ENCODE results near the gene SPATA32.
A peak's percentile ranks its signal among the peaks of the same experiment; 100 is the strongest.

SPATA32 gene

DNA sequence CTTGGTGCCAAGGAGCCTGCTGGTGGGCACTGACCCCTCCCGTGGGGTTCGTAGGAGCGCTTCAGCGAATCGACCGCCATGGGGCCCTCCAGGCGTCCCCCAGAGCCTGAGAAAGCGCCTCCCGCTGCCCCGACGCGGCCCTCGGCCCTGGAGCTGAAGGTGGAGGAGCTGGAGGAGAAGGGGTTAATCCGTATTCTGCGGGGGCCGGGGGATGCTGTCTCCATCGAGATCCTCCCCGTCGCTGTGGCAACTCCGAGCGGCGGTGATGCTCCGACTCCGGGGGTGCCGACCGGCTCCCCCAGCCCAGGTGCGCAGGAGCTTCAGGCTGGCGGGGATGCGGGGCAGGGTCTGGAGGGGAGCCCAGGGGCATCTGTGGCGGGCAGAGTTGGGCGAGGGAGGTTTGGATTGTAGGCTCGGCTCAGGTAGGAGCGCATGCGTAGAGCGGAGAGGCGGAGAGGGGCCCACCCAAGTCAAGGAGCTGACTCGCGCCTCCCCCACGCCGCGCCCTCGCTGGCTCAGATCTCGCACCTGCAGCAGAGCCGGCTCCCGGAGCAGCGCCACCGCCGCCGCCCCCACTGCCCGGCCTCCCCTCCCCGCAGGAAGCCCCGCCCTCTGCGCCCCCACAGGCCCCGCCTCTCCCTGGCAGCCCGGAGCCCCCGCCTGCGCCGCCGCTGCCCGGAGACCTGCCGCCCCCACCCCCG, 20.4 kb downstream of the SPATA32 start (continued):
- TF ChIP-seq ZNF335 (tag by site-specific recombination; conservative IDR thresholded peaks at IDR 0.05) = no peak
- no peak for TF ChIP-seq ZNF510 (tag by site-specific recombination; IDR thresholded peaks at IDR 0.05; ENCODE audit: insufficient replicate concordance)
- TF ChIP-seq KLF9 (tag by site-specific recombination; IDR thresholded peaks at IDR 0.05; ENCODE audit: low read depth) = no peak
- TF ChIP-seq KLF1 (tag by site-specific recombination; IDR thresholded peaks at IDR 0.05) = no peak
- TF ChIP-seq ZNF114 (tag by site-specific recombination; IDR thresholded peaks at IDR 0.05) = no peak

GRCh38 chr17:45240905-45241327, 21.0 kb downstream of the SPATA32 start:
- peaks cover 0 to 8% of the 10 kb centered on the region in 2 experiments; a peak in 1 of 3 replicates for H3K36me3 ChIP-seq (ENCODE audit: control insufficient read depth in 2 of 2, insufficient read depth in 1 of 2, low read length in 2 of 2)
- POLR2A ChIA-PET = no interaction called here

DNA sequence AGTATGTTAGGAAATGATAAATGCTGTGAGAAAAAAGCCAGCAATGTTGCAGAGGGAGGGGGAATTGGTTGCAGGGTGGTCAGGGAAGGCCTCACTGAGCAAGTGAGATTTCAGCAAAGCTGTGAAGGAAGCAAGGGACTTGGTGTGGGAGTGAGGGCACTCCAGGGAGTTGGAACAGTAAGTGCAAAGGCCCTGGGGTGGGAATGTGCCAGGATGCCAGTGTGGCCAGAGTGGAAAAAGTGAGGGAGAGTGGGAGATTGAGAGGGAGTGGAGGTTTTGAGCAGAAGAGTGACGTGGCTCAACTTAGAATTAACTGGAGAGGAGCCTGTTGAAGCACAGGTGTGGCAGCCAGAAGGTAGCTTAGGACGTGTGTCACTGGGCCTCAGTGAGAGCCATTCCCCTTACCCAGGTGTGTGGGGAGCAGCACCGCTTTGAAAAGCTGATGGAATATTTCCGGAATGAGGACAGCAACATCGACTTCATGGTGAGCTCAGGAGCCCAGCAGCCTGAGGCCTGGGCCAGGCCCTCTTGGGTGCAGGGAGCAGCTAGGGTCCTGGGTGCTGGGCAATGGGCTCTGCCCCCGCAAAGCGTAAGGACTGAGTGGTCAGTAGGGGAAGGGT, 23.6 kb downstream of the SPATA32 start:
- Histone ChIP-seq H3K9me3 (ENCODE audit: control insufficient read depth, insufficient read depth, low read depth, low read length) (no peaks in the 10 kb centered on the region), H3K36me3 (ENCODE audit: control insufficient read depth in 2 of 2, insufficient read depth in 1 of 2, low read length in 2 of 2) (no peaks in the 10 kb centered on the region), H3K27ac (ENCODE audit: extremely low read depth, low read depth, low read length) (no peak overlapping the region), H3K4me1 (ENCODE audit: control insufficient read depth, insufficient read depth, low read length) (no peaks in the 10 kb centered on the region), H3K4me3 (ENCODE audit: low read depth, low read length) (no peak overlapping the region)
- ChIA-PET CTCF (interaction anchor here (0.8 to 11.7 kb wide), 3 partner anchors 9 to 49 kb away, joined by 3 to 192 read pairs (median 3); partner anchors contain the start of gene FMNL1), POLR2A (no interaction called here)
- no peak for TF ChIP-seq ATF2 (tag by site-specific recombination; IDR thresholded peaks at IDR 0.05; ENCODE audit: low read depth)
- TF ChIP-seq ZNF16 (tag by site-specific recombination; IDR thresholded peaks at IDR 0.05; ENCODE audit: low read depth) = no peak
- peak; percentile 99 for TF ChIP-seq ZNF623 (tag by site-specific recombination; IDR thresholded peaks at IDR 0.05)

More at GRCh38 chr17:45240905-45241327, 21.0 kb downstream of the SPATA32 start:
- no peak for TF ChIP-seq ZNF274 (IDR thresholded peaks at IDR 0.05; ENCODE audit: low read length)
- no peak for TF ChIP-seq ZNF274 (tag by site-specific recombination; IDR thresholded peaks at IDR 0.05; ENCODE audit: borderline replicate concordance)
- TF ChIP-seq ZNF23 (tag by site-specific recombination; IDR thresholded peaks at IDR 0.05; ENCODE audit: borderline replicate concordance) = no peak
- TF ChIP-seq INSM2 (tag by site-specific recombination; IDR thresholded peaks at IDR 0.05) = no peak
- TF ChIP-seq BCL11B (tag by site-specific recombination; IDR thresholded peaks at IDR 0.05; ENCODE audit: low read depth) = no peak
- CTCF ChIA-PET = interaction anchor here (0.6 to 1.0 kb wide), 4 partner anchors 11 to 587 kb away, joined by 3 to 4 read pairs (median 3); no protein-coding TSS in a partner anchor
- Histone ChIP-seq H3K4me3 (ENCODE audit: low read depth, low read length) (no peak overlapping the region), H3K9me3 (ENCODE audit: control insufficient read depth, insufficient read depth, low read depth, low read length) (no peaks in the 10 kb centered on the region), H3K27ac (ENCODE audit: extremely low read depth, low read depth, low read length) (no peak overlapping the region), H3K4me1 (ENCODE audit: control insufficient read depth, insufficient read depth, low read length) (no peaks in the 10 kb centered on the region)

GRCh38 chr17:45237686-45238085, 24.2 kb downstream of the SPATA32 start:
- H3K4me1 ChIP-seq (ENCODE audit: control insufficient read depth, insufficient read depth, low read length) = no peaks in the 10 kb centered on the region
- H3K36me3 ChIP-seq (ENCODE audit: control insufficient read depth in 2 of 2, insufficient read depth in 1 of 2, low read length in 2 of 2) = no peaks in the 10 kb centered on the region
- CTCF ChIA-PET = interaction anchor here (1.0 to 11.7 kb wide), 3 partner anchors 8 to 18 kb away, joined by 3 to 192 read pairs (median 37); partner anchors contain the start of gene FMNL1
- POLR2A ChIA-PET = no interaction called here
- H3K4me3 ChIP-seq (ENCODE audit: low read depth, low read length) = no peak overlapping the region
- H3K27ac ChIP-seq (ENCODE audit: extremely low read depth, low read depth, low read length) = no peak overlapping the region
- no peaks in the 10 kb centered on the region for H3K9me3 ChIP-seq (ENCODE audit: control insufficient read depth, insufficient read depth, low read depth, low read length)
- TF ChIP-seq ZNF133 (tag by site-specific recombination; IDR thresholded peaks at IDR 0.05) (no peak), SP2 (tag by site-specific recombination; IDR thresholded peaks at IDR 0.05) (no peak), SETDB1 (IDR thresholded peaks at IDR 0.05; ENCODE audit: insufficient read length, low read length) (no peak), ZNF350 (tag by site-specific recombination; IDR thresholded peaks at IDR 0.05) (no peak), EGR2 (tag by site-specific recombination; IDR thresholded peaks at IDR 0.05; ENCODE audit: low read depth) (no peak), ZNF677 (tag by site-specific recombination; IDR thresholded peaks at IDR 0.05) (no peak), ZNF560 (tag by site-specific recombination; IDR thresholded peaks at IDR 0.05; ENCODE audit: borderline replicate concordance) (no peak), KLF1 (tag by site-specific recombination; IDR thresholded peaks at IDR 0.05) (no peak)
- TF ChIP-seq, protein P1, sequence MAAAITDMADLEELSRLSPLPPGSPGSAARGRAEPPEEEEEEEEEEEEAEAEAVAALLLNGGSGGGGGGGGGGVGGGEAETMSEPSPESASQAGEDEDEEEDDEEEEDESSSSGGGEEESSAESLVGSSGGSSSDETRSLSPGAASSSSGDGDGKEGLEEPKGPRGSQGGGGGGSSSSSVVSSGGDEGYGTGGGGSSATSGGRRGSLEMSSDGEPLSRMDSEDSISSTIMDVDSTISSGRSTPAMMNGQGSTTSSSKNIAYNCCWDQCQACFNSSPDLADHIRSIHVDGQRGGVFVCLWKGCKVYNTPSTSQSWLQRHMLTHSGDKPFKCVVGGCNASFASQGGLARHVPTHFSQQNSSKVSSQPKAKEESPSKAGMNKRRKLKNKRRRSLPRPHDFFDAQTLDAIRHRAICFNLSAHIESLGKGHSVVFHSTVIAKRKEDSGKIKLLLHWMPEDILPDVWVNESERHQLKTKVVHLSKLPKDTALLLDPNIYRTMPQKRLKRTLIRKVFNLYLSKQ (tag by site-specific recombination; IDR thresholded peaks at IDR 0.05; ENCODE audit: borderline replicate concordance) = no peak

All from HEK293 (cell line).